Myocyte (in vitro differentiated cells): ENCODE results near the gene GCHFR. TPM values are rescaled to one million over a fixed set of nuclear protein-coding genes. Genes with fewer than 3 reads are reported as not detected.

Experiments
- DNase-seq: peaks from one replicate; pipeline ENCODE4 v3.0.0-alpha.2; 2012; ENCODE audit warnings: low read depth
- total RNA-seq: library from RNA; depleted of rRNA; stranded (reverse); fragments of >200 nt; gene quantifications from 2 replicates; pipeline ENCODE4 v1.2.3, GENCODE V29; 2014

Gene GCHFR
- total RNA-seq, 1 donor from 2014 or later: 5.5 TPM

DNA sequence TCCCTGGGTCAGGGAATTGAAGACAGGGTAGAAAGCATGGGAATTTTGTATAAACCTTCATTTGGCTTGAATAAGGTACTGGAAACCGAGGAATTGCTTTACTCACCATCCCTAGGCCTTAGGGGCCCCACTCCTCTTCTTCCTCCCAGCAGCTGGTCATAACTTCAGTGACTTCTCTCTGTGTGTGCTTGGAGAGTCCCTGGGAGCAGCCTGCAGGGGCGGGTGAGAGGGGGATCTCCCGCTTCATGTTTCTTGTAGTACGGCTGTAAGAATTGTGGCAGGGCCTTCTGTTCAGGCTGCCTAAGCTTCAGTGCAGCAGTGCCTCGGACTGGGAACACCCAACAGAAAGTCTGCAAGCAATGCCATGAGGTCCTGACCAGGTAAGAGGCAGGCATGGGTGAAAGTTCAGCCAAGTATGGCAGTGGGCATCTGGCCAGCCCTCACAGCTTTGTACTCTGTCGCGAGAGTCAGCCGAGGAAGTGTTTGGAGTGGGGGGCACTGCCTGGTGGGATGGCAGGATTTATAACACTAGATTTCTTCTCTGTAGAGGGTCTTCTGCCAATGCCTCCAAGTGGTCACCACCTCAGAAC lies 45.1 kb downstream of the GCHFR start:
- DNase-seq: no peak

DNA sequence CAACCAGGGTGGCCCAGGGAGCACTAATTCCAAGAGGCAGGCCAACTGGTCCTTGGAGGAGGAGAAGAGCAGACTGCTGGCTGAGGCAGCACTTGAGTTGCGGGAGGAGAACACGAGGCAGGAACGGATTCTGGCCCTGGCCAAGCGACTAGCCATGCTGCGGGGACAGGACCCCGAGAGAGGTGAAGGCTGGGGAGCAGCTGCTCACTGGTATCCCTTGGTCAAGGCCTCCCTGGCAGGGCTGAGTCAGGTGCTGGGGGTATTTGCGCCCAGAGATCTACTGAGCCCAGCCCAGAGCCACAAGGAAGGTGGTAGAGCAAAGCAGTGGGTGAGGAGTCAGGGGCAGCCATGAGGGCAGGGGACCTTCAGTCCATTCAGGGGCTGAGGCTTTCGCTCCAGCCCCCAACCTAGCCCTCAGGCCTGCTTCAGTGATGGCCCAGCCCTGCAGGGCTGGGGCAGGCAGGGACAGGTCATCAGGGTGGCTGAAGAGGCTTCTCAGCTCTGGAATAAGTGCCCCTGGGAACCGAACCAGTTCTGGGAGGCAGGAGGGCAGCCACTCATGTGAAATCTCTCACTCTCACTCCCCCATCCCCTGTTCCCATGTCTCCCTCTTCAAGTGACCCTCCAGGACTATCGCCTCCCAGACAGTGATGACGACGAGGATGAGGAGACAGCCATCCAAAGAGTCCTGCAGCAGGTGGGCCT lies 49.0 kb downstream of the GCHFR start:
- DNase-seq: no peak

GRCh38 chr15:40815042-40815698 lies 51.3 kb downstream of the GCHFR start:
- peak; percentile 62 for DNase-seq

Other genes with a start within 250 kb of the GCHFR start
- gene CCDC32, start 199.0 kb upstream of the GCHFR start, total RNA-seq: 10.4 and 11.4 TPM in 2 replicates
- gene RPUSD2, start 194.8 kb upstream of the GCHFR start, total RNA-seq: 5.9 and 11.7 TPM in 2 replicates
- gene KNL1, start 169.8 kb upstream of the GCHFR start, total RNA-seq: 0.99 and 3.0 TPM in 2 replicates
- gene RAD51, start 68.9 kb upstream of the GCHFR start, total RNA-seq: 0.94 and 2.3 TPM in 2 replicates
- gene RMDN3, start 8.8 kb upstream of the GCHFR start, total RNA-seq: 22.2 and 25.5 TPM in 2 replicates
- gene C15orf62, start 5.9 kb downstream of the GCHFR start, total RNA-seq: not detected in 2 replicates
- 24.3 and 24.4 TPM in 2 replicates for gene ZFYVE19, start 43.0 kb downstream of the GCHFR start, total RNA-seq
- gene DNAJC17, start 43.4 kb downstream of the GCHFR start, total RNA-seq: 17.9 and 51.4 TPM in 2 replicates
- not detected in 2 replicates for gene PPP1R14D, start 64.6 kb downstream of the GCHFR start, total RNA-seq
- gene SPINT1, start 80.0 kb downstream of the GCHFR start, total RNA-seq: not detected in 2 replicates
- gene RHOV, start 110.2 kb downstream of the GCHFR start, total RNA-seq: 0.10 TPM in 1 of 2 replicates, not detected in the other
- gene VPS18, start 130.4 kb downstream of the GCHFR start, total RNA-seq: 34.4 and 43.3 TPM in 2 replicates
- 0.13 TPM in 1 of 2 replicates, not detected in the other for gene DLL4, start 165.3 kb downstream of the GCHFR start, total RNA-seq
- 5.5 and 10.4 TPM in 2 replicates for gene CHAC1, start 189.4 kb downstream of the GCHFR start, total RNA-seq